Memory B cell (primary cell): ENCODE results near the gene ATP5F1D.

Experiments
- ATAC-seq: fragments of 150-1000 bp; cut with Tn5 transposase; 2 replicates; pipeline ENCODE4 v1.10.0; 2021; ENCODE audit warnings: low read depth, mild to moderate bottlenecking, moderate library complexity
- DNase-seq, 2 donors: peaks; one replicate each; pipeline ENCODE4 v3.0.0; 2022; ENCODE audit warnings: low spot score in 2 of 2
- H3K27ac Mint-ChIP-seq: one replicate; pipeline ENCODE4 v1.8.0; 2022; ENCODE audit warnings: mild to moderate bottlenecking, moderate library complexity, mixed read lengths
- H3K27me3 Mint-ChIP-seq: one replicate; pipeline ENCODE4 v1.8.0; 2022; ENCODE audit warnings: mixed read lengths
- H3K36me3 Mint-ChIP-seq: one replicate; pipeline ENCODE4 v1.8.0; 2022; ENCODE audit warnings: mild to moderate bottlenecking, mixed read lengths
- H3K4me1 Mint-ChIP-seq: one replicate; pipeline ENCODE4 v1.8.0; 2022; ENCODE audit warnings: mixed read lengths
- H3K4me3 Mint-ChIP-seq: one replicate; pipeline ENCODE4 v1.8.0; 2022; ENCODE audit warnings: mild to moderate bottlenecking, moderate library complexity, mixed read lengths
- H3K9me3 Mint-ChIP-seq: one replicate; pipeline ENCODE4 v1.8.0; 2022; ENCODE audit warnings: mixed read lengths

Gene ATP5F1D

DNA sequence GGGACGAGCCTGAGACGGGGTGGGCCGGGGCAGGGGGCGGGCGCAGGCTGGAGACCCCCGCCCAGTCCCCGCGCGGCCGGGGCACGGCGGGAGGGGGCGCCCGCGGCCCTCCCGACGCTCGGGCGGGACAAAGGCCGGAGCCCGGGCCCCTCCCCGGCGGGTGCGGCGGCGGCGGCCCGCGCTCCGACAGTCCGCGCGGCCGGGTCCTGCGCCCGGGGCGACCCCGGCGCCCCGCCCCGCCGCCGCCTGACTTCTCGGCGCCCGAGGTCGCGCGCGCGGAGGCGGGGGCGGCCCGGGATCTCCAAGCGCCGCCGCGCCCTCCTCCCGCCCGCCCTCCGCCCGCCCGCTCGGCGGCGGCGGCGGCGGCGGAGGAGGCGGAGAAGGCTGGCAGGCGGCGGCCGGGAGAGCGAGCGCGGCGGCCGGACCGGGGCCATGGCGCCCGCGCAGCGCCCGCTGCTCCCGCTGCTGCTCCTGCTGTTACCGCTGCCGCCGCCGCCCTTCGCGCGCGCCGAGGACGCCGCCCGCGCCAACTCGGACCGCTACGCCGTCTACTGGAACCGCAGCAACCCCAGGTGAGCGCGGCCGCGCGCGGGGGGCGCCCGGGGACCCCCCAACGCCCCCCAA is 44.3 kb downstream of the ATP5F1D start, which contains the start of gene EFNA2:
EFNA2 (plus strand) TSS at position 137 of the 624 bp plus-strand sequence; CDS start at position 433, 296 bp downstream.
- H3K36me3 Mint-ChIP-seq: peaks cover 2% of the 10 kb centered on the region

DNA sequence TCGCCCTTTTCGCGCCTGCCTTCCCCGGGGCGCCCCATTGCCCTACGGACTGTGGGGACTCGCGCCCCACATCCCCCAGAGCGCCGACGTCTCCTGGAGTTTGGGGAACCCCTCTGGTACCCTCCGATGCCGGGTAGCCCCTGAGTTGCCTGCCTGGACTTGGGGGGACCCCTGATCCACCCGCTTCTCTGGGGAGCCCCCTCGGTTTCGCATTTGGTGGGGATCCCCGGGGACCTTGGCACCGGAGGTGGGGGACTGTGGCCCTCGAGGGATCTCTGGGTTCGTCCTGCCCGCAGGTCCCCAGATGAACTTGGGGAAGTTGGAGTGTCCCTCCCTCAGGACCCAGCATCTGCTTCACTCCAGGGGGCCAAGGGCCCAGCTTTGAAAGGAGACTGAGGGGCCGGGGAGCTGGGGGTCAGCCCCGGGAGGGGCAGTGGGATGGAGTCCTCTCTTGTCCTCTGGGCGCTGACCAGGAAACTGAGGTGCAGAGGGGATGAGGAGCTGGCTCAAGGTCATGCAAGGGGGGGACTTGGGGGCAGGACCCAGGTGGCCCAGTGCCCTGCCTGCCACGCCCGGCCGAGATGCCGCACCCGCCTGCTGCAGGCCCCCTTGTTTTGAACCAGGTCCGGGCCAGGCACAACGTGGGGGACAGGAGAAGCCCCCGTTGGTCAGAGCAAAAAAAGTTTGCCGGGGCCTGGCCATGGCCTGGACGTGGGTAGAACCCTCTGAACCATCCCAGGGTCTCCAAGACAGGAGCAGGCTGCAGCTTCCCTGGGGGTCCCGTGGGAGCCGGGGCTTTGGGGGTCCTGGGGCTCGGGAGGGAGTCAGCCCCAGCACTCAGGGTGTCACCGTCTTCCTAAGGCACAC is 45.2 kb downstream of the ATP5F1D start:
- DNase-seq (no peak), ATAC-seq (no peak)
- H3K27ac Mint-ChIP-seq: no peak overlapping the region
- peak overlapping the region; percentile 71 for H3K4me3 Mint-ChIP-seq
- H3K36me3 Mint-ChIP-seq: no peaks in the 10 kb centered on the region
- peaks cover 24% of the 10 kb centered on the region for H3K27me3 Mint-ChIP-seq
- H3K9me3 Mint-ChIP-seq: no peaks in the 10 kb centered on the region
- H3K4me1 Mint-ChIP-seq: peaks cover 7% of the 10 kb centered on the region

More for the DNA sequence above, 44.3 kb downstream of the ATP5F1D start, which contains the start of gene EFNA2:
- Mint-ChIP-seq H3K27ac (no peak within 1 kb of the TSS), H3K27me3 (peaks cover 25% of the 10 kb centered on the region), H3K9me3 (no peaks in the 10 kb centered on the region), H3K4me3 (peak within 1 kb of the TSS; percentile 71), H3K4me1 (peaks cover 5% of the 10 kb centered on the region)
- ATAC-seq (peak; percentile 17), DNase-seq (no peak)

- no peak overlapping the region for H3K27ac Mint-ChIP-seq
- ATAC-seq (no peak), DNase-seq (peak in 1 of 2 donors; percentile 29)
- H3K9me3 Mint-ChIP-seq: no peaks in the 10 kb centered on the region
- H3K4me1 Mint-ChIP-seq: peaks cover 11% of the 10 kb centered on the region
- no peak overlapping the region for H3K4me3 Mint-ChIP-seq
- no peaks in the 10 kb centered on the region for H3K36me3 Mint-ChIP-seq
- H3K27me3 Mint-ChIP-seq: peaks cover 29% of the 10 kb centered on the region
Measured at GRCh38 chr19:1287354-1288225, 46.0 kb downstream of the ATP5F1D start.

- Mint-ChIP-seq H3K4me1 (peaks cover 14% of the 10 kb centered on the region), H3K9me3 (no peaks in the 10 kb centered on the region), H3K27ac (no peak overlapping the region), H3K4me3 (no peak overlapping the region), H3K27me3 (peaks cover 29% of the 10 kb centered on the region), H3K36me3 (no peaks in the 10 kb centered on the region)
- no peak for DNase-seq
- ATAC-seq: no peak
Measured at GRCh38 chr19:1288226-1288612, 46.7 kb downstream of the ATP5F1D start.

DNA sequence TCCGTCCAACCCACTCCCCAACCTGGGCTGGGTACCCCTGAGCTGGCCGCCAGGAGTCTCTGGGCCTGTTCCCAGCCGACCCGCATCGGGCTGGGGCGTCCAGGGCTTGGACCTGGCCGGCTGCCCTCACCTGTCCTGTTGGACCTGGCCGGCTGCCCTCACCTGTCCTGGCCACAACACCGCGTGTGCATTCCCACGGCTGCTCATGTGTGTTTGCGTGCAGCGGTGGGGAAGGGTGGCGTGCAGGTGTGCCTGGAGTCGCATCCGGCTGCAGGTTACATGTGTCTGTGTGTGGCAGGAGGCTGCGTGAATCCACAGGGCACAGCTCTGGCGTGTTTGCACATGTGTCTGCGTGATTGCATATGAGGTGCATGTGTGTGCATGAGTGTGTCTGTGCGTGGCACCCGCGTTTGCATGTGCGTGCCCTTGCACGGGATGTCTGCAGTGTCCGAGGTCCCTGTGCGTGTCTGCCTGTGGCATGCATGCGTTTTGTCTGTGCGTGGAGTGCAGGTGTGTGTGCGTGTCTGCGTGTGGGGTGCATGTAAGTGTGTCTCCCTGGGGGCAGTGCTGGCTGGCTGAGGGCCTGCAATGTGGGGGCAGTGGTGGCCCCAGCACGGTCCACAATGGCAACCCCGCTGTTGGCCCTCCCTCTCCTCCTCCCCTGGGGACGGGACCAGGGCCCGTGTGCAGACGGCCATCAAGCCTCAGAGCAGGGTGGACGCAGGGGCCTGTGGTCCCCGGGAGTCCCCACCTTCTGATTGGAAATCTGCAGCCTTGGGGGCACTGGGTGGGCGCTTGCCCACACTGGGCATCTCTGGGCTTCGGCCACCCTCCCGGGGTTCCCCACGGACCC is 47.5 kb downstream of the ATP5F1D start:
- Mint-ChIP-seq H3K27me3 (peaks cover 29% of the 10 kb centered on the region), H3K4me1 (peaks cover 14% of the 10 kb centered on the region), H3K4me3 (no peak overlapping the region), H3K36me3 (no peaks in the 10 kb centered on the region), H3K9me3 (no peaks in the 10 kb centered on the region), H3K27ac (no peak overlapping the region)
- ATAC-seq (no peak), DNase-seq (peak in 1 of 2 donors; percentile 27)

DNA sequence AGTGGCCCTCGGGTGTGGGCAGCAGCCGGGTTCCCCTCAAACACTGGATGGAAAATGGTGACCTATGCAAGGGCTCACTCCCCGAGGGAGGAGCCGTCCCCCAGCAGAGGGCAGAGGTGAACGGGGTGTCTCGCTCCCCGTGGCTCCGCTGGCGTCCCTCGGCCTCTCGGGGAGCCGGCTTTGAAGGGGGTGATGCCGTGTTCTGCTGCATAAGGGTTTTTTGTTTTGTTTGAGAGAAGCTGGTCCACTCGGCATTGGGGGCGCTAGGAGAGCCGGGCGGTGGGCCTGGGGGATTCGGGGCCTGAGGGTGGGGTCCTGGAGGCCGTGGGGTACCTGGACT is 48.1 kb downstream of the ATP5F1D start:
- no peak overlapping the region for H3K27ac Mint-ChIP-seq
- no peaks in the 10 kb centered on the region for H3K9me3 Mint-ChIP-seq
- ATAC-seq: peak; percentile 21
- no peak for DNase-seq
- H3K4me3 Mint-ChIP-seq: no peak overlapping the region
- H3K27me3 Mint-ChIP-seq: peaks cover 27% of the 10 kb centered on the region
- peaks cover 14% of the 10 kb centered on the region for H3K4me1 Mint-ChIP-seq
- H3K36me3 Mint-ChIP-seq: no peaks in the 10 kb centered on the region

- Mint-ChIP-seq H3K27ac (no peak overlapping the region), H3K4me3 (no peak overlapping the region), H3K27me3 (peaks cover 23% of the 10 kb centered on the region), H3K9me3 (no peaks in the 10 kb centered on the region), H3K36me3 (no peaks in the 10 kb centered on the region), H3K4me1 (peaks cover 11% of the 10 kb centered on the region)
- ATAC-seq (no peak), DNase-seq (no peak)
Measured at GRCh38 chr19:1290196-1290702, 48.7 kb downstream of the ATP5F1D start.

- Mint-ChIP-seq H3K27me3 (peaks cover 23% of the 10 kb centered on the region), H3K4me3 (no peak overlapping the region), H3K27ac (no peak overlapping the region), H3K4me1 (peaks cover 11% of the 10 kb centered on the region), H3K9me3 (no peaks in the 10 kb centered on the region), H3K36me3 (no peaks in the 10 kb centered on the region)
- no peak for DNase-seq
- ATAC-seq: no peak
Measured at GRCh38 chr19:1290703-1291651, 49.4 kb downstream of the ATP5F1D start.

DNA sequence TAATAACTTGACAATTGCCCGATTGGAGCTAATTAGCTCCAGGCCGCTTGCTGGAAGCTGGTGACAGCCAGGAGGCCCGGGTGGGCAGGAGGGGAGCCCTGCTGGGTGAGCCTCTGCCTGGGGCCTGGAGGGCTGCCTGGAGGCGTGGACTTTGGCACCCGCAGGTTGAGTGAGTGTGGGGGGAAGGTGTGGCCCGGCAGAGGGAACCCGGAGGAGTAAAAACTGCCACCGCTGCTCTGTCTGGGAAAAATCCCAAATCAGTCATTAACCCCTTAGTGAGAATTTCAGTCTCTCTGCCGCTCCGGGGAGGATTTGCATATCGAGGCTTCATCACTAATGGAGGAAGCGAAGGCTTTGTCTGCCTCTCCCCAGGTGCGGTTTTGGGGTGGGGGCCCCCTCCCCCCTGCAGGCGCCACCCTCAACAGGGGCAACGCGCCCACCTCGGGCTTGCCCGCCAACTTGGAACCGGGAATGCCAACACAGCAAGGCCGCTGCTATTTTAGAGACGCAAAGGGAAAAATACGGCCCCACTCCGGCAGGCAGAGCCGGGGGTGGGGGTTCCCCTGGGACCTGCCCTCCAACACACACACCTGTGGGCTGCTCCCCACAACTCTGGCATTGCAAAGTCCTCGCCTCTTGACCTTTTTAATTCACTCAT is 50.3 kb downstream of the ATP5F1D start:
- ATAC-seq (peak; percentile 48), DNase-seq (no peak)
- no peaks in the 10 kb centered on the region for H3K36me3 Mint-ChIP-seq
- peaks cover 9% of the 10 kb centered on the region for H3K4me1 Mint-ChIP-seq
- peaks cover 23% of the 10 kb centered on the region for H3K27me3 Mint-ChIP-seq
- H3K9me3 Mint-ChIP-seq: no peaks in the 10 kb centered on the region
- no peak overlapping the region for H3K27ac Mint-ChIP-seq
- H3K4me3 Mint-ChIP-seq: peak overlapping the region; percentile 74

DNA sequence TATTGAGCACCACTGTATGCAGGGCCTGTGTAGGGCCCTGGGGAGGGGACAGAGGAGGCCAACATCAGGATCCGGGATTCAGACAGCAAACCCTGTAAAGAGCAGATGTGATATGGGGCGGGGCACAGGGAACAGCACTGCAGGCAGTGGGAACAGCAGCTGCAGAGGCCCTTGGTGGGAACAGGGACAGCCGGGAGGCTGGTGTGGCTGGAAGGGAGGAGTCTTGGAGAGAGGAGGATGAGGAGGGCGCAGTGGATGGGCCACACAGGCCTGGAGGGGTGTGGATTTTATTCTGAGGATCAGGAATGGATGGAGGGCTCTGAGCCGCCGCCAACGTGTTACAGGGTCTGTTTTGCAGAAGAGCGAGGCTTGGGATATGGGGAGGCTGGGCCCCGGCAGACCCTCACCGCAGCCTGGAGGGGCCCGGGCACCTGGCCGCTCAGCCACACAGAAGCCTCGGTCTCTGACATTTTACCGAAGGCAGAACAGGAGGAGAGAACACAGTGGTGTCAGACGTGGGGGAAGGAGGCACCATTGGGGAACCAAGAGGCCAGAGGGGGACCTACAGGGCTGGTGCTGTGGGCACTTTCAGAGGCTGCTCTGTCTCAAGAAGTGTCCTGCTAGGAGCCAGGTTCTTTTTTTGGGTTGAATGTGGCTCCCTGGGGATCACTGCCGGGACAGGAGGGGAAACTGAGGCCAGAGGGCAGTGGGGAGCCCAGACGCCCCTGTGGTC is 51.0 kb downstream of the ATP5F1D start:
- peaks cover 22% of the 10 kb centered on the region for H3K27me3 Mint-ChIP-seq
- H3K4me3 Mint-ChIP-seq: peak overlapping the region; percentile 74
- peaks cover 9% of the 10 kb centered on the region for H3K4me1 Mint-ChIP-seq
- no peaks in the 10 kb centered on the region for H3K9me3 Mint-ChIP-seq
- no peak overlapping the region for H3K27ac Mint-ChIP-seq
- DNase-seq (no peak), ATAC-seq (no peak)
- no peaks in the 10 kb centered on the region for H3K36me3 Mint-ChIP-seq

DNA sequence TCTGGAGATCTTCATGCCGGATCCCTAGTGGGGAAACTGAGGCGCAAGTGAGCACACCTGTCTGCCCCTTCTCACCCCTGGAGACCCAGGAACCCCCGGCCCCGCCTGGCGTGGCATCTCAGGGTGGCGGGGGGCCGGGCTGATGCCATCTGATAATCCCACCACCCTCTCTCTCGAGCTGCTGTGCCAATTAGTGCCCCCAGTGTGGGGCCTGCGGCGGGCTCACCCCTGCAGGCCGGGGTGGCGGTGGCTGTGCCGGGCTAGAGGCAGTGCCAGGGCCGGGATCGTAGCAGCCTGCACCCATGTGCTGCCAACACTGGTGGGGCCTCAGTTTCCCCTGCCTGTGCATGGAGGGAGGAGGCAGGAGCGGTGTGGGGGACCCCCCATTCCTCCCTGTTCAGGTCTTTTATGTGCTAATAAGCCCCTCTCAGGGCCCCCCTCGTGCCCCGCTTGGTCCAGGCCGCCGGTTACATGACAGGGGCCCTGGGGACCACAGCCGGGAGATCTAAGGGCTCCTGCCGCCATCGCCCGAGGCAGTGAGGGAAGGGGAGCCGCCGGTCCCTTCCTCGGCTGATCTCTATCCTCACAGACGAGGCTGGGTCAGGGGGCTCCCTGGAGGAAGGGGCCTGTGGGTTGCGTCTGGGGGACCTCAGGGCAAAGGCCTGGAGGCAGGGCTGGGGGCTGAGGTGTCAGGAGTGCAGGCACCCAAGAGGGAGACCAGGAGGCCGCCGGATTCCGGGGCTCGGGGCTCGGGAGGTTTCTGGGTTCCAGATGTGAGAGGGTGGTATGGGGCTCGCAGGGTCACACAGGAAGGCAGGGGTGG is 52.4 kb downstream of the ATP5F1D start:
- DNase-seq (no peak), ATAC-seq (no peak)
- Mint-ChIP-seq H3K27ac (no peak overlapping the region), H3K27me3 (peaks cover 21% of the 10 kb centered on the region), H3K4me3 (no peak overlapping the region), H3K4me1 (peaks cover 9% of the 10 kb centered on the region), H3K9me3 (no peaks in the 10 kb centered on the region), H3K36me3 (no peaks in the 10 kb centered on the region)
